HUDEP-2 (cell line): ENCODE data around the gene SSH2.

Experiments used
- DNase-seq, 76 experiments: peaks; one replicate each; lab custom pipeline; 2025; ENCODE audit not compliant: unreplicated experiment in 76 of 76; lab: John Stamatoyannopoulos, UW

Gene SSH2

DNA sequence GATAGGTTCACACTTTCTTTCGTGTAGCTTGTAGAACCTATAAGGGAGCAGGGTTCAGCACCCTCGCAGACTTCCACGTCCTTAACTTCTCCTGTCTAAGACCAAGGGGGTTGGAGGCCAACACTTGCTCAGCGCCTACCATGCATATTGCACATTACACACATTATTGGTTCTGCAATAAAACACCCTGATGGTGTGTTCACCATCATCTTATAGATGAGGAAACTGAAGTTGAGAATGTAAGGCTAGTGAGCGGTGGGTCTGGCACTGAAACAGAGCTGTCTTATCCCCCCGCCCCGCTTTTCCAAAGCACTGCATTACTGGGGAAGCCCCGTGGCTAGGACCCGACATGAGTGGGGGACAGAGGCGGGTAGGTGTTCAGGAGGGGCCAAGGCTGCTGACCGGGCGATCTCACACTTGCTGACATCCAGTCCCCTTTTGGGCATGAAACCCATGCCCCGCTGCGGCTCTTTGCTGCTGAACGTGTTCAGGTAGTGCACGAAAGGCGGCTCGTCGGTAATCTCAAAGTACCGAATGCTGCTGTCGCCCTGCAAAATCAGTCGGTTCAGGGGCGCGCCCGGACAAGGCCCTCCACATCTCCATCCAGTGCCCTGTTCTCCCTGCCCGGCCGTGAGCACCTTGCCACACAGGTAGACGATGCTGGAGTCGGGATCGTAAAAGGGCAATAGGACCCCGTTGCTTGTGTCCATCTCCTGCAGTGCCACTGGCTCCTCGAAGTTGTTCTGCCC, 313.6 kb downstream of the SSH2 start:
- DNase-seq, result no peak

DNA sequence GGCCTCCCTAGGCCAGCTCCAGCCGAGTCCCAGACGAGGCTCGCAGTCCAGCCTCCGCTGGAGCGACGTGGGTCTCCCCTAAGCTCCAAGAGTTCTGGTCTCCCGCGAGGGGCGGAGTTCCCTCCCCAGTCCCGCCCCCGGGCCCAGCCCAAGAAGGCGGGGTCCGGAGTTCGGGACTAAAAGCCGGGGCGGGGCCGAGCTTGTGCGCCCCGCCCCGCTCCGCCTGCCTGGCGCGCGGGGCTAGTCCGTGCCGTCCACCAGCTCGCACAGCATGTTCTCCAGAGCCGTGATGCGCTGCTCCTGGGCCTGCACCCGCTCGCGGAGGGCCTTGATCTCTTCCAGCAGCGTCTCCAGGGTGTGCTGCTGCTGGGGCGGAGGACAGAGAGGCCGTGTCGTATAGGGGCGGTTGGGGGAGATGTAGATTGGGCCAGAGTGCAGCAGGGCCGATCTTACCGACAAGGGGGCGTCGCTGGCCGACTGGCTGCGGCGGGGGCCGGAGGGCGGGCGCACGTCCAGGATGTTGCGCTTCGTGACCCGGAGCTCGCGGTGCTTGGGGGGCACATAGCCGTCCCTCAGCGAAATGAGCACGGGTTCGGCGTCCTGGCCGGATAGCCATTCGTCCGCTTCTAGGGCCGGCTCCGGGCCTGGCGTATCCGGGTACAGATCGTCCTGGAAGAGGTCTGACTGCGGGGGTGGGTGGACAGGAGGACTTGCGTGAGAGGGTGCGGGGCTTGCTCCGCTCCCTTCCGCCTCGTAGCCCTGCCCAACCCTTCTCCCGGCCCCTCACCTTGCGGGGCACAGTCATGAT, 314.3 kb downstream of the SSH2 start:
- DNase-seq, result peak in 71 of 76 experiments; percentile 10 to 89 (median 67)

DNA sequence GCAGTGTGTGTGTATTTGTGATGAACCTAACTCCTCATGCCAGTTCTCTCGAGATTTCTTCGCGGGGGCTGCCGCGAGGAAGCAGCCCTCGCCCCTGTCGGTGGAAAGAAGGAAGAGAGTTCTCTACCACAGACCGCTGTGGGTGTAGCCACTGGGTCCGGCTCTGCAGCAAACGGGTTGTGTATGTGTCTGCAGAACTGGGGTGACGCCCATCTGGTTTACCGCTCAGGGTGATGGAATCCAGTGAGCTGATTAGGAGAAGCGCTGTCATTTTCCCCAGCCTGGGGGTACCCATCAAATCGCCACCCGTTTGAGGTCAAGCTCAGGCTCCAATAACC, 315.0 kb downstream of the SSH2 start:
- peak in 61 of 76 experiments; percentile 14 to 89 (median 48) for DNase-seq

DNA sequence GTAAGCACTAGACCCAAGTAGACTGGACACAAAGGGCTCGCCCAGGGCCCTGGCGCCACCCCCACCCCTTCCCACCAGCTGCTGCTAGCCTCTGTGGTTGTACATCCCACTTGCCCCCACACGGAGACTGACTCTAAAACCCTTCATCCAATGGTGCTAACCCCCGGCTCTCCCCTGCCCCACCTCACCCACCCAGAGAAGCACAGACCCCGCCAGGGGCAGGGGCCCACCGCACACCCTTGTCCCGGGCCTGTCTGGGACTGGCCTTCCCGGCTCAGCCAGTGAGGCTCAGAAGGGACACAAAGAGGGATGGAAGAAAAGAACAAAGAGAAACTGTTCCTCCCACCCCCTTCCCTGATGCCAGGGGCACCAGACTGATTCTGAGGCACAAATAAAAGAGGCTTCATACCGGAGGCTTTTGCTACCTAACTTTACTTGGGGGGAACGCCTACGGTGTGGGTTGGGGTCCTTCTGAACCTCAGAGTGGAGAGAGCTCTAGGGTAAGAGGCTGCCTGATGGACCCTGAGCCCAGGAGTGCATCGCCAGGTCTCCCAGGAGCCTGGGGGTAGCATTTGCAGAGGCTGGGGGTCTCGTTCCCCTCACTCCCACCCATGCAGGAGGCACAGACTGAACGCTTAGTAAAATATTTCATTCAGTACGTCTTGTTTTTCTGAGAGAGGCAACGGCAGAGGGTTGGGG, 315.5 kb downstream of the SSH2 start:
- DNase-seq, result no peak

DNA sequence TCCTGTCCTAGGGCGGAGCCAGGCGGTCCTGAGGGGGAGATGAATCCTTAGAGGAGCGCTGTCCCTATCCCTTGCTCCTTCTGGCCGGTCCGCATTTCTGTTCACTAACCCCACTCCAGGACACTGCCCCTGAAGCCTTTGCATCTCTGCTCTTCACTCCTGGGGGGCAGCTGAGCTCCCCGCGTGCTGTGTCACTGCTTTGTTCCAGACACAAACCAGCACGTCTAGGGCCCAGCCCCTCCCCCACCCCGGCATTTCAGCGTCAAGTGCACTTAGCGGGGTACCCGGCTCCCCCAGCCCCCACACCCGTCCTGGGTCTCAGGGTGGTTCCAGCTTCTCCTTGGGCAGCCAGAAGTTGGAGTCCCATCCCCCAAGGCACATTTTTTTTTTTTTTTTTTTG, 316.2 kb downstream of the SSH2 start:
- DNase-seq, result no peak

DNA sequence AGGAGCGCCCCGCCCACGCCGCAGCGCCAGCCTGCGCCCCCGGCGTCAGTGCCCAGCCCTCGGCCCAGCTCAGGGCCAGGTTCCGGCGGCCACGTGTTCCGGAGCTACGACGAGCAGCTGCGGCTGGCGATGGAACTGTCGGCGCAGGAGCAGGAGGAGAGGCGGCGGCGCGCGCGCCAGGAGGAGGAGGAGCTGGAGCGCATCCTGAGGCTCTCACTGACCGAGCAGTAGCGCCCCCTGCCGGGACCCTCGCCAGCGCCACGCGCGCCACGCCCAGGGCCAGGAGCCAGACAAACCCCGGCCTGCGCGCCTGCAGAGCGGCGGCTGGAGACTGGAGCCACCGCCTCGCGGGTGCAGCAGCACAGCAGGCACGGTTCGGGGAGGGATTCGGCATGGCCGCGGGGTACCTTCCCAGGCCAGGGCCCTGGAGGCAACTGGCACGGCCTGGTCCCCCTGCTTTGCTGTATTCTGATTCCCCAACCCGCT, 316.6 kb downstream of the SSH2 start:
- peak in 74 of 76 experiments; percentile 35 to 93 (median 85) for DNase-seq

DNA sequence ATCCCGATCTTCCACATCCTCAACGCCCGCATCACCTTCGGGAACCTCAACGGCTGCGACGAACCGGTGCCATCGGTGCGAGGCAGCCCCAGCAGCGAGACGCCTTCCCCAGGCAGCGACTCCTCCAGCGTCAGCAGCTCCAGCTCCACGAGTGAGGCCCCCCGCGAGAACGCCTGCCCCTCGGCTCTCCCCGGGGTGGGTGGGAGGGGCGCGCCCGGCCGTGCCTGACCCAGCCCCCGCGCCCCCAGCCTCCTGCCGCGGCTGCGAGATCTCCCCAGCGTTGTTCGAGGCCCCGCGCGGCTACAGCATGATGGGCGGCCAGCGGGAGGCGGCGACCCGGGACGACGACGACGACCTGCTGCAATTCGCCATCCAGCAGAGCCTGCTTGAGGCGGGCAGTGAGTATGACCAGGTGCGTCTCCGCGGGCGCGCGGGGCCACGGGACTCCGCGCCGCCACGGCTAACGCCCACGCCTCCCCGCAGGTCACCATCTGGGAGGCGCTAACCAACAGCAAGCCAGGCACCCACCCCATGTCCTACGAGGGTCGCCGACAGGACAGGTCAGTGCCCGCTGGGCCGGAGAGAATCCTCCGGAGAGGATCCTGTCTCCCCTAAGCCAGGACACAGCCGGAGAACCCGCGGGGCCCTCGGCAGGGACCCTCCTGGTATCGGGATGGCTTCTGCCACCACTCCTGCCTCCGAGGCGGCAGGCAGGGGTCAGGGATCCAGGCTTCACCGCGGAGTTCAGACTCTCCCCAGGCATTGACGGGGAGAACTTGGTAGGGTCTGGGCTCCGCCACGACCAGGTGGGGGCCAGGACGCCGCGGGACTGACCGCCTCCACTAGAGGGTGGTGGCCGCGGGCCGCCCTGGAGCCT, 317.4 kb downstream of the SSH2 start:
- DNase-seq, result no peak

DNA sequence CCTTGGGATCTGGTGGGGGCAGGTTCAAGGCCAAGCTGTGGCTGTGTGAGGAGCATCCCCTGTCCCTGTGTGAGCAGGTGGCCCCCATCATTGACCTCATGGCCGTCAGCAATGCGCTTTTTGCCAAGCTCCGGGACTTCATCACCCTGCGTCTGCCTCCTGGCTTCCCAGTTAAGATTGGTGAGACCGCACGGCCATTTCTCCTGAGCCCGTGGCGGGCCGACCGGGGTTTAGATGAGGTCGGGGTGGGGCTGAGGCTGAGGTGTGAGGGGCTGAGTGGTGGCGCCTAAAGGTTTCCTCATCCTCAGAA, 318.0 kb downstream of the SSH2 start:
- DNase-seq, result no peak

DNA sequence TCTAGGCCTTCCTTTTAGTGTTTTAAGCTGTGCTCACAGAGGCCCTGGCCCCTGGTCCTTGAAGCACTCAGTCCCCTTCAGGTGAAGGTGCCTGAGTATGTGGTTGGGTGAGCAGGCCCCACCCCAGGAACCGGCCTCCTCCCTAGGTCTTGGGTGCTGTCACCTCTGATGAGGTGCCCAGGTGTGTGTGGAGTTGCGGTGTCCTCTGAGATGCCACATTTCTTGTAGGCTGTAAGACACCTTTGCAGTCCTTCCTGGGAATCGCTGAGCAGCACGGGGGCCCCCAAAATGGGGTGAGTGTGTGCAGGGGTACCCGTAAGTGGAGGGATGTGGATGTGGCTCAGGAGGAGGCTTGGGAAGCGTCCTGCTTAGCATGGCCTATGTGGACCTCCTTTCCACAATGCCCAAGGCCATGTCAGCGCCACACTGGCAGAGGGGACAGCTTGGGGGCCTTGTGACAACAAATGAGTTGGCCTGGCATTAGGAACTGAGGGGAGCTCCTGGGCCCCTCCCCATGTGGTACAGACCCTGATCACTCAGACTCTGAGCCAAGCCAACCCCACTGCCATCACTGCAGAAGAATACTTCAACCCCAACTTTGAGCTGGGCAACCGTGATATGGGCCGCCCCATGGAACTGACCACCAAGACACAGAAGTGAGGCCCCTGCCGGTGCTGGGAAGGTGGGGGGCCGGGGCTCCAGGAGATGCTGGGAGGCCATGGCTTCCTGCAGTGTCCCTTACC, 318.5 kb downstream of the SSH2 start:
- DNase-seq, result no peak

DNA sequence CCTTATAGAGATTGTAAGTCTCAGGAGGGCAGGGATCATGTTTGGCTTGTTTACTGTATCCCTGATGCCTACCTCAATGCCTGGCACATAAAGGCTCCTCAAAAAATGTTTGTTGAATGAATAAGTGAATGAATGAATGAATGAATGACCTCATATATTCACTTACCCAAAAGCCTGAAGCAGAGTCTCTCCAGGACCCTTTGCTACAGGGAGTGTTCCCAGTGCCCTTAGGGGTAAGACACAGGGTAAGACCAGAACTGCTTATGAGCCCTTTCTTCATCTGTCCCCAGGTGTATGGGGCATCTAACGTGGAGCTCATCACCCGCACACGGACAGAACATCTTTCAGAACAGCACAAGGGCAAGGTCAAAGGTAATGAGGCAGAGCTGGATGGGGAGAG, 319.6 kb downstream of the SSH2 start:
- DNase-seq, result no peak

DNA sequence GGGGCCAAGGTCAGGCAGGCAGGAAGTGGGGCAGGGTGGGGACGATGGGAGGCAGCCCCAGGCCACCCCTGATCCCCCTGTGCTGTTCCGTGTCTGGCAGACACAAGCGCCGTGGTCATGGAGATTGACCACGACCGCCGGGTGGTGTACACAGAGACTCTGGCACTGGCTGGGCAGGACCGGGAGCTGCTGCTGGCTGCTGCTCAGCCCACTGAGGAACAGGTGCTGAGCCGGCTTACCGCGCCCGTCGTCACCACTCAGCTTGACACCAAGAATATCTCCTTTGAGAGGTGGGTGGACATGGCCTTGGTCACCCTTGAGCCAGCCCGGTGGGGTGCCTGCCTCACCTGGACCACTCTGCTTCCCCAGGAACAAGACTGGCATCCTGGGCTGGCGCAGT, 321.0 kb downstream of the SSH2 start:
- DNase-seq, result no peak

DNA sequence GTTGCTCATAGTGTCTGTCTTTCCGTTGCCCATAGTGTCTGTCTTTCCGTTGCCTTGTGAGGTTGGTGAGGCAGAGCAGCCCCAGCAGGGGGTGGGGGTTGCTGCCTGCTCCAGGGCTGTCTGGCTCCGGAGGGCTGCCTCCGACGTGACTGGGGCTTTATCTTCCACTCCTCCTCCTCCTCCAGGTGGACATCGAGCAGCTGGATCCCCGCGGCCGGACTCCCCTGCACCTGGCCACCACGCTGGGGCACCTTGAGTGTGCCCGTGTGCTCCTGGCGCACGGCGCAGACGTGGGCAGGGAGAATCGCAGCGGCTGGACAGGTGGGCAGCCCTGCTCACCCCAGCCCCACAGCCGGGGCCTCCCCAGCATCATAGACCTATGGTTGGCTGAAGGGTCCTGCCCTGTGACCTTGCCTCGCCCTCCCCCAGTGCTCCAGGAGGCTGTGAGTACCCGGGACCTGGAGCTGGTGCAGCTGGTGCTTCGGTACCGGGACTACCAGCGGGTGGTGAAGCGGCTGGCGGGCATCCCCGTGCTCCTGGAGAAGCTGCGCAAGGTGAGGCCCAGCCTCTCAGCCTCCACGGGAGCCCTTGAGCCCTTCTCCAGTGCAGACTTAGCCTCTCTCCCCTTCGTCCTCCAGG, 322.4 kb downstream of the SSH2 start:
- no peak for DNase-seq

DNA sequence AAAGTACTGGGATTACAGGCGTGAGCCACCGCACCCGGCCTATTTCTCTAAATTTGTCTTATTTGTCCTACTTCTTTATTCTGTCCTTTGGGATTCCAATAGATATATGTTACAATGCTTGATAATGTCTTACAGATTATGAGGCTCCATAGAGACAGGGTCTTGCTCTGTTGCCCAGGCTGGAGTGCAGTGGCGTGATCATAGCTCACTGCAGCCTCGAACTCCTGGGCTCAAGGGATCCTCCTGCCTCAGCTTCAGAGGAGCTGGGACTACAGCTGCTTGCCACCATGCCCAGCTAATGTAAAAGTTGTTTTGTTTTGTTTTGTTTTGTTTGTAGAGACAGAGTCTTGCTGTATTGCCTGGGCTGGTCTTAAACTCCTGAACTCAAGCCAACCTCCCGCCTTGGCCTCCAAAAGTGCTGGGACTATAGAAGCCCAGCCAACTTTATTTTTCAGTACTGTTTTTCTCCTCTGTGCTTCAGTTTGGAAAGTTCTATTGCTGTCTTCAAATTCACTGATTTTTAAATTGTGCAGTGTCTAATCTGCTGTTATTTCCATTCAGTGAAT, 326.8 kb downstream of the SSH2 start:
- no peak for DNase-seq

DNA sequence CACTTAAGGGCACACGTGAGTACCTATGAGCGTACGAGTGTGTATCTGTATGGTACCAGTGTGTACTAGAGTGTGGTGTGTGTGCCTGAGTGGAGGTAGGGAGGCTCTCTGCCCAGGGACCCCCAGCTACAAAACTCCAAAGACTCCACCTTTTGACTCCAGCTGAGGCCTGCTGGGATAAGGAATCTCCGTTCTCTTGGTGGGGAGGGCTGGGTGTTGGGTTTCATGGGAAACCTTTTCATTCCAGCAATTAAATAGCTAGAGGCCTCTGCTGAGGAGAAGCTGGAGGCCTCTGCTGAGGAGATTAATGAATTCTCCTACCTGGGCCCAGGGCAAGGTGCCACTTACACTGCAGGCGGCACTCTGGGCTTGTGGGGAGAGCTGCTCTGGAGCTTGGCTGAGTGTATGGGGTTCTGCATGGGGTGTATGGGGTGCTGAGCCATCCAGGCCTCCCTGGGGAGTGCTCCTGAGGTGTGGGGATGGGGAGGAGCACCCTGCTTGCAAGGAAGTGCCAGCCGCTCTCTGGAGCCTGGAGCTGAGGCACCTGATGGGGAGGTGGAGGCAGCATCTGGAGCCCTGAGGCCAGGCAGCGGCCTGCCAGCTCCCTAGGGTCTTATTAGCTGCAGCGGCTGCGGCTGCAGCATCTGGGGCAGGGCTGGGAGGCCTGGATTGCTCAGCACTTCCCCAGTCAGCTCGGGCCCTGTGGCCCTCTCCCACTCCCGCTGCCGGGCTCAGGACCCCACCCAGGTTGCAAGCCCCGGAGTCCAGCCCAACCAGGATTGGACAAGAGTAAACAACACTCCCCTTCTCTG, 332.5 kb downstream of the SSH2 start:
- no peak for DNase-seq

DNA sequence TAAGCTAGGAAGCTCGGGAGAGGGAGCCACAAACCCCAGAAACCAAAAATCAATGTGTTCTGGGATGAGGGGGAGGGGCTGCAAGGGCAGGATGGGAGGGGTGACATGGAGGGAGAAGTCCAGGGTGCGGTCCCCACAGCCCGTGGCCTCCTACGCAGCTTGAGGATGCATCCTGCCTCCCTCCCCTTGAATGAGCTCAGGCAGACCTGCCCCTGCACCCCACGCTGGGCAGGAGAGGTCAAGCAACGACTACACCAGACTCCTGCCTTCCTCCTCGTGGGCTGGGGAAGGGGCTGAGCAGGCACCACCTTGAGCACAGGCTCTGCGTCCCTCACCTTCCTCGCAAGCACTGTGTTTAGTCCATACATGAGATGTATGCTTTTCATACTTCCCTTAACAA, 333.2 kb downstream of the SSH2 start:
- DNase-seq, result peak in 2 of 76 experiments; percentile 7 to 36

DNA sequence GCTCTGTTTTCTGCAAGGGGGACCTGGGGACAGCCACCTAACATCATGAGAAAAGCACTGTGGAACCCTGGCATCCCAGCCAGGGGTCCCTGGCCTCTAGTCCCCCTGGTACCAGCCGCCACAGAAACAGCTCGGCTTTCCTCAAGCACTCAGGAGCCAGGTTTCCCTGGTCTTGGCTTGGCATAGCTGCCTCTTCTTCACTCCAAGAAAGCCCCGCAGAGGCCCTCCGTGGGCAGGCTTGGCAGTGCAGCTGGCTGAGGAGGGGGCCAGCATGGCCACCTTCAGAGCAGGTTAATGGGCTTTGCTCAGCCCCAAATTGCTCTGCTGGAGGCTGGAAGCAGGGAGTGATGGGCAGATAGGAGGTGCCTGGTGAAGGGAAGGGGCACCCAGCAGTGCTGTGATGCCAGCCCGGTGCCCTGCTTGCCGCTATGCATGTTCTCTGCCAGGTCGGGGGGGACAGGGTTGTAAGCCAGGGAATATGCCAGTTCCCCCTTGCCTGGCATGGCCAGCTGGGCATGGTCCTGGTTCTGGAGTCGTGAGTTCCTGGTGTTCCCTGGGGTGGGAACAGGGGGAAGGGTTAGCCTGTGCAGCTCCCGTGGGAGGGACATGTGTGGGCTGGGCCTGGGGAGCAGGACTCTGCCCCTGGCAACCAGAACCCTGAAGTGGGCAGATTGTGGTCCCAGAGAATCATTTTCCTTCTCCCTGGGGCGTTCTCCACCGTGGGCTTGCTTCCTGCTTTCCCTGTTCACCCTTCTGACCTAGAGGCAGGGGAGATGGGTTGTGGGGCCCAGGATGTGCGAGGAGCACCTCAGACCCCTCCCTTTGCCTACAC, 333.9 kb downstream of the SSH2 start:
- no peak for DNase-seq

DNA sequence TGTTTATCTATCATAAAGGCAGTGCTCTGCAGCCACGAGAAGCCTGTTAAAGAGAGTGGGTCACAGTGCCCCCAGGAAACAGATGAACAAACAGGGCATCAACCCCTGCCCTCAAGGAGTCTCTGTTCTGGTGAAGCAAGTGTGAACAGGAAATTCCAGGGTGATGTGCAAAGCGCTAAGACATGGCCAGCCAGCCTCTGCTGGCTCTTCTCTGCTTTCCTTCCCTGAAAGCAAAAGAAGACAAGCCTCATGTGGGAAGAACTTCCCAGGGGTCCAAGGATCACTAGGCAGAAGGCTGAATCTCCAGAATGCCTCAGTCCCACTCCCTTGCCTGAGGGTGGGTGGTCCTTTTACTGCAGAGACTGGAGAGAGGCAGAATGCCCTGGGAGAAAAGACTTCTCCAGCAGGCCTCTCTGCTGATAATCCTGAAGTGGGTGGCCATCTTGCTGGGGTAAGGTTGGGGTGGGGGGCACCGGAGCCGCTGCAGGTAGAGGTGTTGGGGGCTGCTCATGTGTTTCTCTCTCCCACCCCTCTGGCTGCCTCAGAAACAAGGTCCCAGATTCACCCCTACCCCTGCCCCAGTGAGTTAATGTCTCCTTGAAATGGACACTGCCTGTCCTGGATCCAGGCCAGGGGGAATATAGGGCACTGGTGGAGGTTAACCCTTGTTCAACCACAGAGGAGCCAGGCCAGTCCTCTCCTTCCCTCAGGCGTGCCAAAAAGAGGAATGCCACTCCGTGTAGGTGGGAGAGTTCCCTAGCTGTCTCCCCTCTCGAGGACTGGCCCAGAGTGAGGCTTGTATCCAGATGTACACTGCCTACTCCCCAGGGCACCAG, 334.7 kb downstream of the SSH2 start:
- DNase-seq, result no peak
